HEK293 (cell line): ENCODE measurements around the gene MALSU1.

Experiments
- BCL6B ChIP-seq: fragments of 450-650 bp; formaldehyde crosslinking; IDR thresholded peaks from 2 replicates; pipeline ENCODE4 v1.5.1; 2017; ENCODE audit warnings: missing biosample characterization, missing genetic modification characterization
- FEZF1 ChIP-seq: fragments of 450-650 bp; formaldehyde crosslinking; IDR thresholded peaks from 2 replicates; pipeline ENCODE4 v1.5.1; 2016; ENCODE audit warnings: missing biosample characterization, missing genetic modification characterization
- GLI4 ChIP-seq: fragments of 450-650 bp; formaldehyde crosslinking; IDR thresholded peaks from 2 replicates; pipeline ENCODE4 v1.5.1; 2016; ENCODE audit warnings: missing biosample characterization, missing genetic modification characterization
- GLIS1 ChIP-seq: fragments of 450-650 bp; formaldehyde crosslinking; IDR thresholded peaks from 2 replicates; pipeline ENCODE4 v1.5.1; 2016; ENCODE audit warnings: missing biosample characterization, missing genetic modification characterization
- HOXA7 ChIP-seq: sonication (generic); formaldehyde crosslinking; IDR thresholded peaks from 2 replicates; pipeline ENCODE4 v1.8.1; 2022; ENCODE audit warnings: missing genetic modification reagents, borderline replicate concordance
- PBX3 ChIP-seq: sonication (generic); formaldehyde crosslinking; IDR thresholded peaks from 2 replicates; pipeline ENCODE4 v1.8.1; 2022; ENCODE audit warnings: mild to moderate bottlenecking, moderate library complexity, missing genetic modification reagents
- RBAK ChIP-seq: fragments of 450-650 bp; formaldehyde crosslinking; IDR thresholded peaks from 2 replicates; pipeline ENCODE4 v1.5.1; 2016; ENCODE audit warnings: missing biosample characterization, missing genetic modification characterization
- ZFHX2 ChIP-seq: fragments of 450-650 bp; formaldehyde crosslinking; conservative IDR thresholded peaks from 2 replicates; pipeline ENCODE4 v1.5.1; 2016; ENCODE audit warnings: missing biosample characterization, missing genetic modification characterization
- ZFP37 ChIP-seq: fragments of 450-650 bp; formaldehyde crosslinking; IDR thresholded peaks from 2 replicates; pipeline ENCODE4 v1.5.1; 2016; ENCODE audit warnings: missing biosample characterization, missing genetic modification characterization
- ZNF274 ChIP-seq, 2 experiments: fragments of 200-500 bp in 1 of 2; fragments of 450-650 bp in 1 of 2; sonication (Bioruptor generic) in 1 of 2; formaldehyde crosslinking in 1 of 2; IDR thresholded peaks; 2 replicates each; pipeline versions ENCODE4 v1.5.1 to v1.6.1; 2014 to 2016; ENCODE audit warnings: borderline replicate concordance in 1 of 2, inconsistent platforms in 1 of 2, low read length in 1 of 2, missing biosample characterization in 1 of 2, missing genetic modification characterization in 1 of 2
- ZNF354C ChIP-seq: fragments of 450-650 bp; formaldehyde crosslinking; IDR thresholded peaks from 2 replicates; pipeline ENCODE4 v1.5.1; 2016; ENCODE audit warnings: missing biosample characterization, missing genetic modification characterization, low read depth, borderline replicate concordance
- ZNF37A ChIP-seq: fragments of 450-650 bp; IDR thresholded peaks from 2 replicates; pipeline ENCODE4 v1.5.1; 2018; ENCODE audit warnings: missing biosample characterization, missing genetic modification characterization
- ZNF391 ChIP-seq: fragments of 450-650 bp; formaldehyde crosslinking; IDR thresholded peaks from 2 replicates; pipeline ENCODE4 v1.5.1; 2016; ENCODE audit warnings: low read depth, missing biosample characterization, missing genetic modification characterization, borderline replicate concordance
- ZNF514 ChIP-seq: fragments of 450-650 bp; formaldehyde crosslinking; IDR thresholded peaks from 2 replicates; pipeline ENCODE4 v1.5.1; 2016; ENCODE audit warnings: missing biosample characterization, missing genetic modification characterization
- ZNF549 ChIP-seq: fragments of 450-650 bp; IDR thresholded peaks from 2 replicates; pipeline ENCODE4 v1.5.1; 2018; ENCODE audit warnings: missing biosample characterization, missing genetic modification characterization, mild to moderate bottlenecking, inconsistent platforms, moderate library complexity
- ZNF555 ChIP-seq: fragments of 450-650 bp; formaldehyde crosslinking; conservative IDR thresholded peaks from 2 replicates; pipeline ENCODE4 v1.5.1; 2017; ENCODE audit warnings: missing biosample characterization, mild to moderate bottlenecking, missing genetic modification characterization, inconsistent platforms
- ZNF571 ChIP-seq: fragments of 450-650 bp; formaldehyde crosslinking; IDR thresholded peaks from 2 replicates; pipeline ENCODE4 v1.5.0; 2017; ENCODE audit warnings: missing biosample characterization, missing genetic modification characterization
- ZNF585B ChIP-seq: fragments of 450-650 bp; formaldehyde crosslinking; IDR thresholded peaks from 2 replicates; pipeline ENCODE4 v1.5.1; 2016; ENCODE audit warnings: missing biosample characterization, missing genetic modification characterization
- ZNF600 ChIP-seq: fragments of 450-650 bp; formaldehyde crosslinking; IDR thresholded peaks from 2 replicates; pipeline ENCODE4 v1.5.1; 2016; ENCODE audit warnings: missing biosample characterization, missing genetic modification characterization
- ZNF624 ChIP-seq: fragments of 450-650 bp; formaldehyde crosslinking; IDR thresholded peaks from 2 replicates; pipeline ENCODE4 v1.5.1; 2017; ENCODE audit warnings: missing biosample characterization, missing genetic modification characterization
- ZNF654 ChIP-seq: fragments of 450-650 bp; formaldehyde crosslinking; IDR thresholded peaks from 2 replicates; pipeline ENCODE4 v1.5.1; 2016; ENCODE audit warnings: low read depth, missing biosample characterization, missing genetic modification characterization
- ZNF677 ChIP-seq: fragments of 450-650 bp; IDR thresholded peaks from 2 replicates; pipeline ENCODE4 v1.5.0; 2018; ENCODE audit warnings: missing biosample characterization, mild to moderate bottlenecking, missing genetic modification characterization, moderate library complexity
- ZNF707 ChIP-seq: fragments of 450-650 bp; formaldehyde crosslinking; IDR thresholded peaks from 2 replicates; pipeline ENCODE4 v1.5.1; 2016; ENCODE audit warnings: missing biosample characterization, missing genetic modification characterization
- ZNF747 ChIP-seq: fragments of 450-650 bp; formaldehyde crosslinking; IDR thresholded peaks from 2 replicates; pipeline ENCODE4 v1.5.1; 2016; ENCODE audit warnings: missing biosample characterization, missing genetic modification characterization
- ZNF791 ChIP-seq: fragments of 450-650 bp; formaldehyde crosslinking; IDR thresholded peaks from 2 replicates; pipeline ENCODE4 v1.5.1; 2016; ENCODE audit warnings: missing biosample characterization, missing genetic modification characterization
- ZNF830 ChIP-seq: fragments of 450-650 bp; IDR thresholded peaks from 2 replicates; pipeline ENCODE4 v1.5.0; 2018; ENCODE audit warnings: missing biosample characterization, missing genetic modification characterization, low read depth, mild to moderate bottlenecking, moderate library complexity
- TF ChIP-seq, protein P1 (sequence below): fragments of 450-650 bp; formaldehyde crosslinking; IDR thresholded peaks from 2 replicates; pipeline ENCODE4 v1.5.1; 2017; ENCODE audit warnings: missing biosample characterization, missing genetic modification characterization
- TF ChIP-seq, protein P2 (sequence below): fragments of 450-650 bp; formaldehyde crosslinking; conservative IDR thresholded peaks from 2 replicates; pipeline ENCODE4 v1.5.1; 2016; ENCODE audit warnings: low read depth, missing biosample characterization, missing genetic modification characterization
- TF ChIP-seq, protein P3 (sequence below): fragments of 450-650 bp; formaldehyde crosslinking; IDR thresholded peaks from 2 replicates; pipeline ENCODE4 v1.5.1; 2016; ENCODE audit warnings: missing biosample characterization, missing genetic modification characterization

Gene MALSU1

DNA sequence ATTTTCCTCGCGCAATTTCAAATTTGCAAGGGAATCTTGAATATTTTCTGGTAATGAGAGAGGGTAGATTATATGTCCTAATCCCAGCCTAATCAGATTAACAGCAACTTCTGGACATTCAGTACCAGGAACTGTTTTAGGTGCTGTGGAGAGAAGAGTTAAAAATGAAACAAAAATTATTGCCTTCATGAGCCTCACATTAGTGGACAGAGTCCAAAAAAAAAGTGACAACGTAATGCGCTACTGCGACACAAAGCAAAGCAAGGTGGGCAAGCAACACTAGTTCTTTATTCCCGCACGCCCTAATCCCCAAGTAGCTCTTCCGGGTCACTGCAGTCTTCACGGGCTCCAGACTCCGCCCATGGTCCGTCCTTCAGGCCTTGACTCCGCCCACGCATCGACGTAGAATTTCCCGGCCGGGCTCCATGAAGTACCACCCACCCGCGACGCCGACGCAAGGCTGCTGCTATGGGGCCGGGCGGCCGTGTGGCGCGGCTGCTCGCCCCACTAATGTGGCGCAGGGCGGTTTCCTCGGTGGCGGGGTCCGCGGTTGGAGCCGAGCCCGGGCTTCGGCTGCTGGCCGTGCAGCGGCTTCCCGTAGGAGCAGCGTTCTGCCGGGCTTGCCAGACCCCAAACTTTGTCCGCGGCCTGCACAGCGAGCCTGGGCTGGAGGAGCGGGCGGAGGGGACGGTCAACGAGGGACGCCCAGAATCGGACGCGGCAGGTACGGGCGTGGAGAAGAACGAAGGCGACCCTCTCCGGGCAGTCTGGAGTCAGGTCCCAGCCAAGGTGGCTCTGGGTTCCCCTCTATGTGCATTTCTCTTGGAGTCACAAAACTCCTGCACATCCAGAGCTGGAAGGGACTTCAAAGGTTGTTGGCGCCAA lies at the start of gene MALSU1 (continued):
- TF ChIP-seq BCL6B (tag by site-specific recombination) (no peak), ZFHX2 (tag by site-specific recombination) (peak; percentile 96), ZNF585B (no peak), ZNF791 (tag by site-specific recombination) (no peak), ZNF514 (no peak), HOXA7 (CRISPR knock-in tag) (no peak), ZNF37A (tag by site-specific recombination) (no peak), ZNF624 (tag by site-specific recombination) (no peak), PBX3 (CRISPR knock-in tag) (peak; percentile 85; the same call in 1 of the 2 replicates), FEZF1 (tag by site-specific recombination) (no peak), RBAK (tag by site-specific recombination) (no peak), ZFP37 (tag by site-specific recombination) (peak; percentile 63; the same call in 1 of the 2 replicates), GLI4 (tag by site-specific recombination) (0 out of 2 replicates have a peak, but pooled peaks have one; percentile 38), ZNF747 (tag by site-specific recombination) (no peak), ZNF549 (tag by site-specific recombination) (no peak), GLIS1 (tag by site-specific recombination) (peak; percentile 42), ZNF571 (tag by site-specific recombination) (no peak), ZNF391 (tag by site-specific recombination) (no peak), ZNF555 (tag by site-specific recombination) (no peak), ZNF830 (tag by site-specific recombination) (no peak), ZNF654 (tag by site-specific recombination) (no peak), ZNF600 (tag by site-specific recombination) (peak; percentile 77), ZNF677 (no peak), ZNF274 (IDR thresholded peaks at IDR 0.05; ENCODE audit: low read length) (no peak), ZNF274 (tag by site-specific recombination; IDR thresholded peaks at IDR 0.05; ENCODE audit: borderline replicate concordance) (no peak), ZNF707 (tag by site-specific recombination) (peak; percentile 52; the same call in 1 of the 2 replicates), ZNF354C (tag by site-specific recombination) (no peak)
- TF ChIP-seq, protein P1, sequence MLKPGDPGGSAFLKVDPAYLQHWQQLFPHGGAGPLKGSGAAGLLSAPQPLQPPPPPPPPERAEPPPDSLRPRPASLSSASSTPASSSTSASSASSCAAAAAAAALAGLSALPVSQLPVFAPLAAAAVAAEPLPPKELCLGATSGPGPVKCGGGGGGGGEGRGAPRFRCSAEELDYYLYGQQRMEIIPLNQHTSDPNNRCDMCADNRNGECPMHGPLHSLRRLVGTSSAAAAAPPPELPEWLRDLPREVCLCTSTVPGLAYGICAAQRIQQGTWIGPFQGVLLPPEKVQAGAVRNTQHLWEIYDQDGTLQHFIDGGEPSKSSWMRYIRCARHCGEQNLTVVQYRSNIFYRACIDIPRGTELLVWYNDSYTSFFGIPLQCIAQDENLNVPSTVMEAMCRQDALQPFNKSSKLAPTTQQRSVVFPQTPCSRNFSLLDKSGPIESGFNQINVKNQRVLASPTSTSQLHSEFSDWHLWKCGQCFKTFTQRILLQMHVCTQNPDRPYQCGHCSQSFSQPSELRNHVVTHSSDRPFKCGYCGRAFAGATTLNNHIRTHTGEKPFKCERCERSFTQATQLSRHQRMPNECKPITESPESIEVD (tag by site-specific recombination), result no peak
- TF ChIP-seq, protein P2, sequence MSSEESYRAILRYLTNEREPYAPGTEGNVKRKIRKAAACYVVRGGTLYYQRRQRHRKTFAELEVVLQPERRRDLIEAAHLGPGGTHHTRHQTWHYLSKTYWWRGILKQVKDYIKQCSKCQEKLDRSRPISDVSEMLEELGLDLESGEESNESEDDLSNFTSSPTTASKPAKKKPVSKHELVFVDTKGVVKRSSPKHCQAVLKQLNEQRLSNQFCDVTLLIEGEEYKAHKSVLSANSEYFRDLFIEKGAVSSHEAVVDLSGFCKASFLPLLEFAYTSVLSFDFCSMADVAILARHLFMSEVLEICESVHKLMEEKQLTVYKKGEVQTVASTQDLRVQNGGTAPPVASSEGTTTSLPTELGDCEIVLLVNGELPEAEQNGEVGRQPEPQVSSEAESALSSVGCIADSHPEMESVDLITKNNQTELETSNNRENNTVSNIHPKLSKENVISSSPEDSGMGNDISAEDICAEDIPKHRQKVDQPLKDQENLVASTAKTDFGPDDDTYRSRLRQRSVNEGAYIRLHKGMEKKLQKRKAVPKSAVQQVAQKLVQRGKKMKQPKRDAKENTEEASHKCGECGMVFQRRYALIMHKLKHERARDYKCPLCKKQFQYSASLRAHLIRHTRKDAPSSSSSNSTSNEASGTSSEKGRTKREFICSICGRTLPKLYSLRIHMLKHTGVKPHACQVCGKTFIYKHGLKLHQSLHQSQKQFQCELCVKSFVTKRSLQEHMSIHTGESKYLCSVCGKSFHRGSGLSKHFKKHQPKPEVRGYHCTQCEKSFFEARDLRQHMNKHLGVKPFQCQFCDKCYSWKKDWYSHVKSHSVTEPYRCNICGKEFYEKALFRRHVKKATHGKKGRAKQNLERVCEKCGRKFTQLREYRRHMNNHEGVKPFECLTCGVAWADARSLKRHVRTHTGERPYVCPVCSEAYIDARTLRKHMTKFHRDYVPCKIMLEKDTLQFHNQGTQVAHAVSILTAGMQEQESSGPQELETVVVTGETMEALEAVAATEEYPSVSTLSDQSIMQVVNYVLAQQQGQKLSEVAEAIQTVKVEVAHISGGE (tag by site-specific recombination), result peak; percentile 88
- TF ChIP-seq, protein P3, sequence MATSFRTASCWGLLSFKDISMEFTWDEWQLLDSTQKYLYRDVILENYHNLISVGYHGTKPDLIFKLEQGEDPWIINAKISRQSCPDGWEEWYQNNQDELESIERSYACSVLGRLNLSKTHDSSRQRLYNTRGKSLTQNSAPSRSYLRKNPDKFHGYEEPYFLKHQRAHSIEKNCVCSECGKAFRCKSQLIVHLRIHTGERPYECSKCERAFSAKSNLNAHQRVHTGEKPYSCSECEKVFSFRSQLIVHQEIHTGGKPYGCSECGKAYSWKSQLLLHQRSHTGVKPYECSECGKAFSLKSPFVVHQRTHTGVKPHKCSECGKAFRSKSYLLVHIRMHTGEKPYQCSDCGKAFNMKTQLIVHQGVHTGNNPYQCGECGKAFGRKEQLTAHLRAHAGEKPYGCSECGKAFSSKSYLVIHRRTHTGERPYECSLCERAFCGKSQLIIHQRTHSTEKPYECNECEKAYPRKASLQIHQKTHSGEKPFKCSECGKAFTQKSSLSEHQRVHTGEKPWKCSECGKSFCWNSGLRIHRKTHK, result no peak
